Large intestine (tissue), 3 donors: Measurements from ENCODE around the gene MARCHF2. TPM values are rescaled to one million over a fixed set of nuclear protein-coding genes. Genes with fewer than 3 reads are reported as not detected.

ENCODE experiments used
- DNase-seq, 2 donors: peaks; one replicate each; pipeline versions ENCODE4 v3.0.0 to v3.0.0-alpha.2; 2013
- H3K27ac ChIP-seq: one replicate; pipeline ENCODE4 v1.5.1; 2013; ENCODE audit warnings: low read length
- H3K27me3 ChIP-seq: 2 replicates; pipeline ENCODE4 v1.6.1; 2013; ENCODE audit warnings: low read length; ENCODE audit not compliant: control insufficient read depth, insufficient read depth
- H3K36me3 ChIP-seq: 2 replicates; pipeline ENCODE4 v1.6.1; 2013; ENCODE audit warnings: low read length; ENCODE audit not compliant: control insufficient read depth, insufficient read depth
- H3K4me1 ChIP-seq: one replicate; pipeline ENCODE4 v1.6.1; 2013; ENCODE audit warnings: low read length; ENCODE audit not compliant: control insufficient read depth, insufficient read depth
- H3K4me3 ChIP-seq: one replicate; pipeline ENCODE4 v1.5.1; 2013; ENCODE audit warnings: low read length
- H3K9me3 ChIP-seq: one replicate; pipeline ENCODE4 v1.6.1; 2013; ENCODE audit warnings: mild to moderate bottlenecking, low read depth, low read length, moderate library complexity; ENCODE audit not compliant: control insufficient read depth
- WGBS: methylation state at CpG from one replicate; pipeline ENCODE4 v1.1.5; 2013; ENCODE audit warnings: low lambda C conversion rate; ENCODE audit not compliant: insufficient coverage; 5-methylcytosine and 5-hydroxymethylcytosine counted together
- polyA plus RNA-seq: library from polyadenylated mRNA; unstranded; fragments of 120-200 nt; gene quantifications from one replicate; pipeline ENCODE4 v1.2.1, GENCODE V29; 2013

The MARCHF2 gene
- polyA plus RNA-seq, 1 donor, result 12.5 TPM

DNA sequence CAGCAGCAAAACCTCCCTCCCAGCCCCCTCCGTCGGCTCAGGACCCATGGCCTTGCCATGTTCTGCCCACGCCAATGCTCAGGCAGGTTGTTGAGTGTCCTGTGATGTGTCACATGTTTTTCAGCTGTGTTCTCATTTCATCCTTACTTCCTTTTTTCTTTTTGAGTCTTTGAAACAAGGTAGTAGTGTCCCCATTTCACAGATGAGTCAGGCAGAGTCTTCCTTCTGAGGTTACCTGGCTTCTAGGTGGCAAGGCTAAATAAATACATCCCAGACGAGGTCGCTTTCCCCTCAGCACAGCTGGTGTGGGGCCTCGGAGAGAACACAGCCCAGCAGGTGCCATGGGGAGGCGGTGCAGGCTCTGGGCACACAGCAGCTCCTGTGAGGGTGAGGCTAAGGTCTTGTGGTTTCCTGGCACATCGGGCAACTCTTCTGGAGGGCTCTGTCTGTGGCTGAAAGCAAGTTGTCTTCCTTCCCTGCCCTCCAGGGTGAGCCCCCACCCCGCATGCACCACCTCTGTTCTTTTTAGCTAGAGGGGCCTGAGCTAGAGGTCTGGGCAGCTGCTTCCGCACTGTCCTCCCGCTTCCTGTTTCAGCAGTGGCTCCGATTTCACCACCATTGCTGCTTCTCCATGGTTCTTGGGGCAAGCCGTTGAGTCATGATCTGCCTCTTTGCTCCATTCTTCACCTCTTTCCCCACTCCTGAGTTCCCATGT, 74.2 kb downstream of the MARCHF2 start:
- Histone ChIP-seq H3K36me3 (peaks cover 78% of the 10 kb centered on the region), H3K4me1 (no peaks in the 10 kb centered on the region), H3K27me3 (no peaks in the 10 kb centered on the region), H3K9me3 (peaks cover 4% of the 10 kb centered on the region), H3K4me3 (no peak overlapping the region), H3K27ac (no peak overlapping the region)
- WGBS, result no CpG with 5 or more reads among the region's 13 CpGs
- DNase-seq, result no peak

GRCh38 chr19:8488365-8488764, 75.3 kb downstream of the MARCHF2 start:
- Histone ChIP-seq H3K27ac (no peak overlapping the region), H3K36me3 (peaks cover 68% of the 10 kb centered on the region), H3K9me3 (peaks cover 4% of the 10 kb centered on the region), H3K4me1 (no peaks in the 10 kb centered on the region), H3K27me3 (no peaks in the 10 kb centered on the region), H3K4me3 (no peak overlapping the region)
- no peak for DNase-seq
- WGBS, result no CpG with 5 or more reads among the region's 15 CpGs

Other genes starting within 250 kb of the MARCHF2 start
- gene CERS4, start 203.9 kb upstream of the MARCHF2 start, polyA plus RNA-seq, result 119 TPM
- 30.3 TPM for gene CD320, start 104.9 kb upstream of the MARCHF2 start, polyA plus RNA-seq
- gene NDUFA7, start 91.9 kb upstream of the MARCHF2 start, polyA plus RNA-seq, result 69.6 TPM
- 1,187 TPM for gene RPS28, start 91.8 kb upstream of the MARCHF2 start, polyA plus RNA-seq
- 6.3 TPM for gene KANK3, start 70.0 kb upstream of the MARCHF2 start, polyA plus RNA-seq
- gene ANGPTL4, start 49.1 kb upstream of the MARCHF2 start, polyA plus RNA-seq, result 0.97 TPM
- 96.4 TPM for gene RAB11B, start 22.9 kb upstream of the MARCHF2 start, polyA plus RNA-seq
- gene HNRNPM, start 31.7 kb downstream of the MARCHF2 start, polyA plus RNA-seq, result 222 TPM
- 3.6 TPM for gene PRAM1, start 89.3 kb downstream of the MARCHF2 start, polyA plus RNA-seq
- 21.6 TPM for gene ZNF414, start 100.9 kb downstream of the MARCHF2 start, polyA plus RNA-seq
- 13.9 TPM for gene MYO1F, start 164.1 kb downstream of the MARCHF2 start, polyA plus RNA-seq
- 17.3 TPM for gene ADAMTS10, start 197.4 kb downstream of the MARCHF2 start, polyA plus RNA-seq
- gene NFILZ, start 217.3 kb downstream of the MARCHF2 start, polyA plus RNA-seq, result not detected